ENCODE data around the gene PIGL.

- TF ChIP-seq CTCF (IDR thresholded peaks at IDR 0.05) (no peak), EZH2 (IDR thresholded peaks at IDR 0.05; ENCODE audit: borderline replicate concordance, insufficient read depth, low read depth, low read length, poor library complexity, severe bottlenecking) (no peak)
Measured at GRCh38 chr17:16215965-16216316, 1.1 kb upstream of the PIGL start.

Measured in B cell (primary cell).